ENCODE data around the gene AXIN1.

Gene AXIN1

DNA sequence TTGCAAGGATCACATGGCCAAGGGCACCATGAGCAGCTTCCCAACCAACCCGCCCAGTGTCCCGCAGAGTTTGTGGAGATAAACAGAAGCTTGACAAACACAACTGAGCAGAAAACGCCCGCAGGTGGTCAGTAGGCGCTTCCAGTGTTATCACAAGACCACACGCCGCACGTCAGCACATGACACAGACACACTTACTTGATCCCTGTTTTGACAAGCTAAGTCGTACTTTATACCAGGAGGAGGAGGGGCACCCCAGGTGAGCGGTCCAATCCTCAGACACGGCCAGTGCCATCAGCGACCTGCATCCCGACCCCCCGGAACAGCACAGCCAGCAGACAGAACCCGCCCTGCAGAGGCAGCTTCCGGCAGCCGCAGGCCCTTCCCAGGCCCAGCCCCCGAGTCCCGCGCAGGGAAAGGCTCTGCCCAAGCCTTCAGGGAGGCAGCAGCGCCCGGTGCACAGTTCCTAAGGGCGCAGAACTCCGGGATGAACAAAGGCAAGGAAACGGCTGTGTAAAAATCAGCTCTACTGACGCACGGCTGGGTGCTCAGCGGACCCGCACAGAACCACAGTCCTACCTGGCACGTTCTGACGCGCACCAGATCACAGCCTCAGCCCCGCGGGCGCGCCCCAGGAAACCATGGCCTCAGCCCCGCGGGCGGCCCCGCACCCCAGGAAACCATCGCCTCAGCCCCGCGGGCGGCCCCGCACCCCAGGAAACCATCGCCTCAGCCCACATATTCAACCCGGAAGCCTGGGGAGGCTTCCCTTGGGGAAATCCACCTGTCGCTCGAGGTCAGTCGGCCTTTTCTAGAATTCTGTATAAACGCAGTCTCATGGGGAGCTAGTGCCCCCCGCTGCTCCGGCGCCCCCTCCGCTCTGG lies 27.8 kb downstream of the AXIN1 start:
- TF ChIP-seq TAF1 (IDR thresholded peaks at IDR 0.05; ENCODE audit: low read depth), result no peak
- TF ChIP-seq NFIC (IDR thresholded peaks at IDR 0.05), result no peak

DNA sequence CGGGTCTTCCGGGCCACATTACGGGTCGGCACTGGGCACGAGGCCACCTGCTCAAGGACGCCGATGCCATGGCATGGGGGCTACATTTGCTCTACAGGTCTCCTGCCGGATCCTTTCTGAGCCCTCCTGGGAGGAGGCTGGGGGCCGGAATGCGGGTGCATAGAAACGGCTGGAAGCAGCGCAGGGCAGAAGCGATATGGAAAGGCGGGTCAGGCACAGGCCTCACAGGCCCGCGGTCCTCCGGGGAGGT lies 28.4 kb downstream of the AXIN1 start:
- TF ChIP-seq TEAD4 (IDR thresholded peaks at IDR 0.05) (no peak), TCF12 (IDR thresholded peaks at IDR 0.05; ENCODE audit: low read depth) (no peak), CEBPB (IDR thresholded peaks at IDR 0.05) (no peak), FOXM1 (IDR thresholded peaks at IDR 0.05; ENCODE audit: borderline replicate concordance, low read depth) (no peak), NFIC (IDR thresholded peaks at IDR 0.05) (no peak), EGR1 (IDR thresholded peaks at IDR 0.05) (no peak), TAF1 (IDR thresholded peaks at IDR 0.05; ENCODE audit: low read depth) (no peak), CREB1 (IDR thresholded peaks at IDR 0.05; ENCODE audit: low read depth) (no peak), EP300 (IDR thresholded peaks at IDR 0.05; ENCODE audit: borderline replicate concordance) (no peak), YY1 (IDR thresholded peaks at IDR 0.05; ENCODE audit: low read depth) (no peak), RAD21 (IDR thresholded peaks at IDR 0.05; ENCODE audit: low read depth) (no peak), ZBTB7A (IDR thresholded peaks at IDR 0.05; ENCODE audit: low read depth) (no peak)
- TF ChIP-seq, protein P1, sequence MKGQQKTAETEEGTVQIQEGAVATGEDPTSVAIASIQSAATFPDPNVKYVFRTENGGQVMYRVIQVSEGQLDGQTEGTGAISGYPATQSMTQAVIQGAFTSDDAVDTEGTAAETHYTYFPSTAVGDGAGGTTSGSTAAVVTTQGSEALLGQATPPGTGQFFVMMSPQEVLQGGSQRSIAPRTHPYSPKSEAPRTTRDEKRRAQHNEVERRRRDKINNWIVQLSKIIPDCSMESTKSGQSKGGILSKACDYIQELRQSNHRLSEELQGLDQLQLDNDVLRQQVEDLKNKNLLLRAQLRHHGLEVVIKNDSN (IDR thresholded peaks at IDR 0.05), result no peak
- TF ChIP-seq, protein P2, sequence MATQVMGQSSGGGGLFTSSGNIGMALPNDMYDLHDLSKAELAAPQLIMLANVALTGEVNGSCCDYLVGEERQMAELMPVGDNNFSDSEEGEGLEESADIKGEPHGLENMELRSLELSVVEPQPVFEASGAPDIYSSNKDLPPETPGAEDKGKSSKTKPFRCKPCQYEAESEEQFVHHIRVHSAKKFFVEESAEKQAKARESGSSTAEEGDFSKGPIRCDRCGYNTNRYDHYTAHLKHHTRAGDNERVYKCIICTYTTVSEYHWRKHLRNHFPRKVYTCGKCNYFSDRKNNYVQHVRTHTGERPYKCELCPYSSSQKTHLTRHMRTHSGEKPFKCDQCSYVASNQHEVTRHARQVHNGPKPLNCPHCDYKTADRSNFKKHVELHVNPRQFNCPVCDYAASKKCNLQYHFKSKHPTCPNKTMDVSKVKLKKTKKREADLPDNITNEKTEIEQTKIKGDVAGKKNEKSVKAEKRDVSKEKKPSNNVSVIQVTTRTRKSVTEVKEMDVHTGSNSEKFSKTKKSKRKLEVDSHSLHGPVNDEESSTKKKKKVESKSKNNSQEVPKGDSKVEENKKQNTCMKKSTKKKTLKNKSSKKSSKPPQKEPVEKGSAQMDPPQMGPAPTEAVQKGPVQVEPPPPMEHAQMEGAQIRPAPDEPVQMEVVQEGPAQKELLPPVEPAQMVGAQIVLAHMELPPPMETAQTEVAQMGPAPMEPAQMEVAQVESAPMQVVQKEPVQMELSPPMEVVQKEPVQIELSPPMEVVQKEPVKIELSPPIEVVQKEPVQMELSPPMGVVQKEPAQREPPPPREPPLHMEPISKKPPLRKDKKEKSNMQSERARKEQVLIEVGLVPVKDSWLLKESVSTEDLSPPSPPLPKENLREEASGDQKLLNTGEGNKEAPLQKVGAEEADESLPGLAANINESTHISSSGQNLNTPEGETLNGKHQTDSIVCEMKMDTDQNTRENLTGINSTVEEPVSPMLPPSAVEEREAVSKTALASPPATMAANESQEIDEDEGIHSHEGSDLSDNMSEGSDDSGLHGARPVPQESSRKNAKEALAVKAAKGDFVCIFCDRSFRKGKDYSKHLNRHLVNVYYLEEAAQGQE (IDR thresholded peaks at IDR 0.05; ENCODE audit: low read depth), result no peak
- TF ChIP-seq, protein P3, sequence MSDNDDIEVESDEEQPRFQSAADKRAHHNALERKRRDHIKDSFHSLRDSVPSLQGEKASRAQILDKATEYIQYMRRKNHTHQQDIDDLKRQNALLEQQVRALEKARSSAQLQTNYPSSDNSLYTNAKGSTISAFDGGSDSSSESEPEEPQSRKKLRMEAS (IDR thresholded peaks at IDR 0.05), result no peak

DNA sequence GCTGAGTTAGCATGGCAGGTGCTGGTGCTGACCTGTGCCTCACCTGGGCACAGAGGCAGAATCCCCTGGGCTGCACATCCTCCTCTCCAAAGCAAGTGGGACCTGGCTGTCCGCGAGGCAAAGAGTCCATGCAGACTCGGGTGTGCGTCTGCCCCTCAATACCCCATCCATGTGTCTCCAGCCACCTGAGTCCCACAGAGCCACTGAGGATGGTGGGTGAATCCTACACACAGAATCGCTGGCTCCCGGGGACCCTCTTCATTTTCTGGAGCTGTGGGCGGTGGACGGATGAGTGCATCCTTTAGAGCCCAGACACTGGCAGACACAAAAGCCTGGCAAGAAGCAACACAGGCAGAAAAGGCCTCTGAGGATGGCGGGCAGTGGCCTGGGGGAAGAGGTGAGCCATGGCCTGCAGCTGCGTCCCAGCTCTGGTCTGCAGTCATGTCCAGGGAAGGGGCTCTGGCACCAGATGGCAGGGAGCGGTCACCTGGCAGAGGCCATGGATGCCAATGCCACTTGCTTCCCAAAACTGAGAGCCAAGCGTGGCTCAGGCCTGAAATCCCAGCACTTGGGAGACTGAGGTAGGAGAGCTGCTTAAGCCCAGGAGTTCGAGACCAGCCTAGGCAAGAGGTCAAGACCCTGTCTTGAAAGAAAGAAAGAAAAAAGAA lies 29.9 kb downstream of the AXIN1 start:
- no peak for TF ChIP-seq TEAD4 (IDR thresholded peaks at IDR 0.05)
- TF ChIP-seq TAF1 (IDR thresholded peaks at IDR 0.05; ENCODE audit: low read depth), result no peak
- no peak for TF ChIP-seq EP300 (IDR thresholded peaks at IDR 0.05; ENCODE audit: borderline replicate concordance)
- TF ChIP-seq, protein P1 (IDR thresholded peaks at IDR 0.05), result no peak
- TF ChIP-seq CREB1 (IDR thresholded peaks at IDR 0.05; ENCODE audit: low read depth), result no peak
- TF ChIP-seq RAD21 (IDR thresholded peaks at IDR 0.05; ENCODE audit: low read depth), result no peak
- TF ChIP-seq CEBPB (IDR thresholded peaks at IDR 0.05), result no peak
- TF ChIP-seq FOXM1 (IDR thresholded peaks at IDR 0.05; ENCODE audit: borderline replicate concordance, low read depth), result no peak
- TF ChIP-seq ZBTB7A (IDR thresholded peaks at IDR 0.05; ENCODE audit: low read depth), result no peak
- TF ChIP-seq TCF12 (IDR thresholded peaks at IDR 0.05; ENCODE audit: low read depth), result no peak
- TF ChIP-seq, protein P3 (IDR thresholded peaks at IDR 0.05), result no peak
- TF ChIP-seq, protein P2 (IDR thresholded peaks at IDR 0.05; ENCODE audit: low read depth), result no peak
- no peak for TF ChIP-seq YY1 (IDR thresholded peaks at IDR 0.05; ENCODE audit: low read depth)
- no peak for TF ChIP-seq NFIC (IDR thresholded peaks at IDR 0.05)
- no peak for TF ChIP-seq EGR1 (IDR thresholded peaks at IDR 0.05)

DNA sequence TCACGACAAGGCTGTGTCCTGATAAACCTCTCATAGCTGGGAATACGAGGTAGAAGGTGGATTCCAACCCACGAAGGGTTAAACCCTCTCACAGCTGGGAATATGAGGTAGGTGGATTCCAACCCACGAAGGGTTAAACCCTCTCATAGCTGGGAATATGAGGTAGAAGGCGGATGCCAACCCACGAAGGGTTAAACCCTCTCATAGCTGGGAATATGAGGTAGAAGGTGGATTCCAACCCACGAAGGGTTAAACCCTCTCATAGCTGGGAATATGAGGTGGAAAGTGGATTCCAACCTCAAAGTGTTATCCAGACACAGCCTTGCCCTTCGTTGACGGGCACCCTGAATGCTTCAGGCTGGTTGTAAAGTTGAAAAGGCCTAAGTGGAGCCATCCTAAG lies 31.0 kb downstream of the AXIN1 start:
- TF ChIP-seq TEAD4 (IDR thresholded peaks at IDR 0.05) (no peak), FOXM1 (IDR thresholded peaks at IDR 0.05; ENCODE audit: borderline replicate concordance, low read depth) (no peak), EGR1 (IDR thresholded peaks at IDR 0.05) (no peak), CREB1 (IDR thresholded peaks at IDR 0.05; ENCODE audit: low read depth) (no peak), NFIC (IDR thresholded peaks at IDR 0.05) (no peak)
- TF ChIP-seq, protein P3 (IDR thresholded peaks at IDR 0.05), result no peak
- TF ChIP-seq, protein P1 (IDR thresholded peaks at IDR 0.05), result no peak
- TF ChIP-seq, protein P2 (IDR thresholded peaks at IDR 0.05; ENCODE audit: low read depth), result no peak

All from Ishikawa (cell line).